Stimulated activated CD4-positive, alpha-beta T cell treated with anti-CD3 and anti-CD28 coated beads, TNF-alpha, amount 100 ng/mL, for 1 hour (primary cell): Measurements from ENCODE around the gene SLAMF1.
"Not testable (repeated sequence)": the region's sequence is repeated elsewhere in the genome, so short reads cannot be mapped to it uniquely, and the experiment has no call there.

Experiments used
- DNase-seq, 3 donors: peaks; one replicate each; pipeline ENCODE4 v3.0.0-alpha.2; 2020; ENCODE audit warnings: low read depth in 3 of 3, low spot score in 1 of 3

Gene SLAMF1

DNA sequence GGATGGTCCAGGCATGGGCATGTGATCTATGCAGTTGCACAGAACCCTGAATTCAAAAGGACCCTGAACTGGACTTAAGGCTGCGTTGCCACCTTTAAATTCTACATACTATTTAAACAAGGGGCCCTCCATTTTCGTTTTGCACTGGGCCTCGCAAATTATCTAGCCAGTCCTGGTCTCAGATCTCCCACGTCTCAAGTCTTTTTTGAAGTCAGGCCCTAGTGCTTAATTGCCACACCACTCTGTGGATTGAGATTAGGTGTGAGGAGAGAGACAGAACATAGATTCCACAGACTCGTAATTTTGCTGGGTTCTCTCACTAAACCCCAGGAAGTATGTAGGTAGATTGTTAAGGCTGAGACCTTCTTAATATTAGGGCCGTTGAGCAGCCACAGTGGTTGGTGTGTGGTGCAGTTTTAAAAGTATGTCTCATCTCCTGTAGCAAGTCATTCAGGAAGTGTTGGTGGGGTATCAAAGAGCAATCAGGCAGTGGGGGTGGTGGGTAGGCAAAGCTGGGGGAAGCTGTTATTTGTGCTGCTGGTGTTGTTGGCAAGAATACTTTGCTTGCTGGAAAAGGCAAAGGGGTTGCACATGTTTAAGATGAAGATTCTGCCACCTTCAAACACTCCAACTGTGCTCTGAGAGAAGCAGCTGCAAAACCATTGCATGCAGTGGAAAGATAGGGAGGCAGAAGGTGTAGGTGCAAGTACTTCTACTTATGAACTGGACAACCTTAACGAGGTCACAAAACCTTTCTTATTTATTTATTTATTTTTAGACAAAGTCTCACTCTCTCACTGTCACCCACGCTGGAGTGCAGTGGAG is 78.8 kb downstream of the SLAMF1 start:
- DNase-seq, result peak; percentile 34 to 51 (median 38)

DNA sequence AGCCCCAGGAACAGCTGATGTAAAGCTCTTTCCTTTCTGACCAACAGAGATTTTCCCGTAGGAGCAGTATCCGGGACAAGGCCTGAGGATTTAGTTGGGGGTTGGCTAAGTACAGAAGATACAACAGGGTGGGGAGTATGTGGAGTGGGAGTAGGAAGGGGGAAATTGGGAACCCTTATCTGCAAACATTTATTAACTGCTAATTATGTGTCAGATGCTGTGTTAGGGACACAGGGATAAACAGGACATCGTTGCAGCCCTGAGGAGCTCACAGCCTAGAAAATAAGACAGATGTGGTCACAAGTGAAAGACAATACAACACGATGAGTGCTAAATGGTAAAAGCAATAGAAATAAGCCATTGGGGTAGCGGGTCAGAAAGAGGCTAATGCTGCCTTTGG is 79.5 kb downstream of the SLAMF1 start:
- DNase-seq, result no peak

- no peak for DNase-seq
These were observed 81.3 kb downstream of the SLAMF1 start for GRCh38 chr1:160565564-160565963.

GRCh38 chr1:160563230-160563629 is 83.6 kb downstream of the SLAMF1 start:
- not testable (repeated sequence) for DNase-seq

- DNase-seq, result not testable (repeated sequence)
These were observed 84.1 kb downstream of the SLAMF1 start for GRCh38 chr1:160562745-160563144.

DNA sequence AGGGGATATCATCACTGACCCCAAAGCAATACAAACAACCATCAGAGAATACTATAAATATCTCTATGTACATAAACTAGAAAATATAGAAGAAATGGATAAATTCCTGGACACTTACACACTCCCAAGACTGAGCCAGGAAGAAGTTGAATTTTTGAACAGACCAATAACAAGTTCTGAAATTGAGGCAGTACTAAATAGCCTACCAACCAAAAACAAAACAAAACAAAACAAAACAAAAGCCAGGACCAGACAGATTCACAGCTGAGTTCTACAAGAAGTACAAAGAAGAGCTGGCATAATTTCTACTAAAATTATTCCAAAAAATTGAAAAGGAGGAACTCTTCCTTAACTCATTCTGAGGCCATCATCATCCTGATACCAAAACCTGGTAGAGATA is 86.0 kb downstream of the SLAMF1 start:
- DNase-seq, result no peak

GRCh38 chr1:160560045-160560705 is 86.7 kb downstream of the SLAMF1 start:
- no peak for DNase-seq

DNA sequence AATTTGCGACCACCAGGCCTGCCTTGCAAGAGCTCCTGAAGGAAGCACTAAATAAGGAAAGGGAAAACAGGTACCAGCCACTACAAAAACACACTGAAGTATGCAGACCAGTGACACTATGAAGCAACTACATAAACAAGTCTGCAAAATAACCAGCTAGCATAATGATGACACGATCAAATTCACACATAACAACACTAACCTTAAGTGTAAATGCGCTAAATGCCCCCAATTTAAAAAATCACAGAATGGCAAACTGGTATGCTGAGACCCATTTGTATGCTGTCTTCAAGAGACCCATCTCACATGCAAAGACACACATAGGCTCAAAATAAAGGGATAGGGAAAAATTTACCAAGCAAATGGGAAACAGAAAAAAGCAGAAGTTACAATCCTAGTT is 87.4 kb downstream of the SLAMF1 start:
- DNase-seq, result not testable (repeated sequence)

GRCh38 chr1:160558660-160559380 is 88.0 kb downstream of the SLAMF1 start:
- no peak for DNase-seq
